Left ventricle myocardium inferior (tissue), 1 donor: ENCODE results near the gene UQCR11. TPM values are rescaled to one million over a fixed set of nuclear protein-coding genes. Genes with fewer than 3 reads are reported as not detected.

Source experiments
- DNase-seq: peaks from one replicate; pipeline ENCODE4 v3.0.0-alpha.2; 2020
- H3K27ac ChIP-seq: fragments of 200-600 bp; replicated peaks from 2 replicates; pipeline ENCODE4 v1.8.0; 2021
- H3K27me3 ChIP-seq: fragments of 200-600 bp; 2 replicates; pipeline ENCODE4 v1.8.0; 2021; ENCODE audit warnings: low read depth
- H3K36me3 ChIP-seq: fragments of 200-600 bp; 2 replicates; pipeline ENCODE4 v1.8.0; 2021
- H3K4me1 ChIP-seq: fragments of 200-600 bp; 2 replicates; pipeline ENCODE4 v1.8.0; 2021
- H3K4me3 ChIP-seq: fragments of 200-600 bp; 2 replicates; pipeline ENCODE4 v1.8.0; 2021; ENCODE audit warnings: mild to moderate bottlenecking, moderate library complexity
- H3K9me3 ChIP-seq: fragments of 200-600 bp; replicated peaks from 2 replicates; pipeline ENCODE4 v1.8.0; 2021
- CTCF ChIP-seq: fragments of 200-600 bp; IDR thresholded peaks from 2 replicates; pipeline ENCODE4 v1.8.0; 2021; ENCODE audit warnings: antibody characterized with exemption, mild to moderate bottlenecking, borderline replicate concordance
- intact Hi-C: fragments of 100-400 bp; cut with micrococcal nuclease; formaldehyde crosslinking; loops from one replicate; pipeline ENCODE4 v1.11.0; 2022
- total RNA-seq: library from RNA; stranded (reverse); fragmentation: NEBNext Ultra II Directional; extraction: Animal tissue kit (Norgen Biotek cat#: 25700); gene quantifications from one replicate; pipeline ENCODE4 v1.2.1, GENCODE V29; 2021
- donor health status: DM: no; HTN: yes; CAD: no; lungs with severe emphysema.

Gene UQCR11
- total RNA-seq, 1 donor from 2014 or later: 942 TPM

GRCh38 chr19:1613146-1613545 lies 7.9 kb upstream of the UQCR11 start:
- Histone ChIP-seq H3K36me3 (peaks cover 56% of the 10 kb centered on the region), H3K27me3 (no peaks in the 10 kb centered on the region), H3K9me3 (no peaks in the 10 kb centered on the region), H3K4me3 (no peak overlapping the region), H3K4me1 (peaks cover 15% of the 10 kb centered on the region), H3K27ac (no peak overlapping the region)
- TF ChIP-seq CTCF: no peak
- DNase-seq: no peak
- intact Hi-C loops: no loop called here

- no peaks in the 10 kb centered on the region for H3K9me3 ChIP-seq
These were observed 7.1 kb upstream of the UQCR11 start for GRCh38 chr19:1612114-1613086.

GRCh38 chr19:1611353-1611752 lies 6.1 kb upstream of the UQCR11 start:
- intact Hi-C loops: no loop called here
- TF ChIP-seq CTCF: no peak
- Histone ChIP-seq H3K4me1 (peaks cover 4% of the 10 kb centered on the region), H3K9me3 (no peaks in the 10 kb centered on the region), H3K27me3 (no peaks in the 10 kb centered on the region), H3K4me3 (no peak overlapping the region), H3K36me3 (peaks cover 56% of the 10 kb centered on the region), H3K27ac (no peak overlapping the region)
- DNase-seq: no peak

More at GRCh38 chr19:1612114-1613086, 7.1 kb upstream of the UQCR11 start:
- DNase-seq: no peak
- TF ChIP-seq CTCF: no peak
- H3K27ac ChIP-seq: no peak overlapping the region
- H3K4me1 ChIP-seq: peaks cover 8% of the 10 kb centered on the region
- no peak overlapping the region for H3K4me3 ChIP-seq
- intact Hi-C loops: no loop called here
- H3K27me3 ChIP-seq: no peaks in the 10 kb centered on the region
- H3K36me3 ChIP-seq: peaks cover 56% of the 10 kb centered on the region

GRCh38 chr19:1610579-1610978 lies 5.3 kb upstream of the UQCR11 start:
- Histone ChIP-seq H3K27me3 (no peaks in the 10 kb centered on the region), H3K27ac (no peak overlapping the region), H3K9me3 (no peaks in the 10 kb centered on the region), H3K4me1 (peaks cover 12% of the 10 kb centered on the region), H3K4me3 (no peak overlapping the region), H3K36me3 (peaks cover 51% of the 10 kb centered on the region)
- no peak for TF ChIP-seq CTCF
- intact Hi-C loops: no loop called here
- no peak for DNase-seq

- TF ChIP-seq CTCF: no peak
- DNase-seq: no peak
- H3K27ac ChIP-seq: no peak overlapping the region
- intact Hi-C loops: no loop called here
- peaks cover 16% of the 10 kb centered on the region for H3K4me1 ChIP-seq
- H3K4me3 ChIP-seq: no peak overlapping the region
- H3K27me3 ChIP-seq: no peaks in the 10 kb centered on the region
- peaks cover 44% of the 10 kb centered on the region for H3K36me3 ChIP-seq
- no peaks in the 10 kb centered on the region for H3K9me3 ChIP-seq
These were observed 4.6 kb upstream of the UQCR11 start for GRCh38 chr19:1609680-1610474.
